VCaP (cell line): ENCODE data around the gene CDC25C.

Source experiments
- H3K27ac ChIP-seq: fragments of 450-650 bp; 2 replicates; pipeline ENCODE4 v1.5.1; 2017
- TF ChIP-seq, protein P1 (sequence below): fragments of 450-650 bp; conservative IDR thresholded peaks from 2 replicates; pipeline ENCODE4 v1.5.1; 2017; ENCODE audit warnings: mild to moderate bottlenecking, moderate library complexity

The CDC25C gene

DNA sequence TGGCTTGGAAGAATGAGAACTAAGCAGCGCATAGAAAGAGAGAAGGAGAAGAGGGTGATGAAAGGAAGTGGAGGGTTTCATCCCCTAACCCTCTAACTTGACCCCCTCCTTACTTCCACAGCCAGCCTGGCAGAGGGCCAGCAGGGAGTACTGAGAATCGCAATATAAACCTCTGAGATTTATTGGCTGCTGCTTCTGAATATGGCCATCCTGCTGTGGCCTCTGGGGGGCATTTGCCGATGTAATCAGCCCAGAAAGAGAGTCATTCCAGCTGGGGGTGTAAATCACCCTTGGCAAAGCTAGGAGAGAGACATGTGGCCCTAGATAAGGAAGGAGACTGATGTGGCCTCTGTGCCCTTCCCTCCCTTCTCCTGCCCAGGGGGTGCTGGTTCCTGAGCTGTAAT lies 56.2 kb downstream of the CDC25C start:
- H3K27ac ChIP-seq, result peak overlapping the region; percentile 80
- TF ChIP-seq, protein P1, sequence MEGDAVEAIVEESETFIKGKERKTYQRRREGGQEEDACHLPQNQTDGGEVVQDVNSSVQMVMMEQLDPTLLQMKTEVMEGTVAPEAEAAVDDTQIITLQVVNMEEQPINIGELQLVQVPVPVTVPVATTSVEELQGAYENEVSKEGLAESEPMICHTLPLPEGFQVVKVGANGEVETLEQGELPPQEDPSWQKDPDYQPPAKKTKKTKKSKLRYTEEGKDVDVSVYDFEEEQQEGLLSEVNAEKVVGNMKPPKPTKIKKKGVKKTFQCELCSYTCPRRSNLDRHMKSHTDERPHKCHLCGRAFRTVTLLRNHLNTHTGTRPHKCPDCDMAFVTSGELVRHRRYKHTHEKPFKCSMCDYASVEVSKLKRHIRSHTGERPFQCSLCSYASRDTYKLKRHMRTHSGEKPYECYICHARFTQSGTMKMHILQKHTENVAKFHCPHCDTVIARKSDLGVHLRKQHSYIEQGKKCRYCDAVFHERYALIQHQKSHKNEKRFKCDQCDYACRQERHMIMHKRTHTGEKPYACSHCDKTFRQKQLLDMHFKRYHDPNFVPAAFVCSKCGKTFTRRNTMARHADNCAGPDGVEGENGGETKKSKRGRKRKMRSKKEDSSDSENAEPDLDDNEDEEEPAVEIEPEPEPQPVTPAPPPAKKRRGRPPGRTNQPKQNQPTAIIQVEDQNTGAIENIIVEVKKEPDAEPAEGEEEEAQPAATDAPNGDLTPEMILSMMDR, result peak; percentile 44; the same call in 1 of the 2 replicates

GRCh38 chr5:138274189-138274853 lies 57.3 kb downstream of the CDC25C start, which contains the start of gene GFRA3:
Gene GFRA3 (minus strand): TSS chr5:138274621. CDS start chr5:138274424, 197 bp downstream.
- TF ChIP-seq, protein P1, result no peak
- H3K27ac ChIP-seq, result peak within 1 kb of the TSS; percentile 80

GRCh38 chr5:138273834-138274188 lies 57.8 kb downstream of the CDC25C start:
- TF ChIP-seq, protein P1, result no peak
- no peak overlapping the region for H3K27ac ChIP-seq

- H3K27ac ChIP-seq, result no peak overlapping the region
Observed at GRCh38 chr5:138272681-138273080, 58.9 kb downstream of the CDC25C start.

GRCh38 chr5:138271281-138271680 lies 60.3 kb downstream of the CDC25C start:
- no peak overlapping the region for H3K27ac ChIP-seq
- TF ChIP-seq, protein P1, result no peak

More at GRCh38 chr5:138272681-138273080, 58.9 kb downstream of the CDC25C start:
- TF ChIP-seq, protein P1, result no peak

GRCh38 chr5:138264183-138264582 lies 67.4 kb downstream of the CDC25C start:
- TF ChIP-seq, protein P1, result no peak
- no peak overlapping the region for H3K27ac ChIP-seq

DNA sequence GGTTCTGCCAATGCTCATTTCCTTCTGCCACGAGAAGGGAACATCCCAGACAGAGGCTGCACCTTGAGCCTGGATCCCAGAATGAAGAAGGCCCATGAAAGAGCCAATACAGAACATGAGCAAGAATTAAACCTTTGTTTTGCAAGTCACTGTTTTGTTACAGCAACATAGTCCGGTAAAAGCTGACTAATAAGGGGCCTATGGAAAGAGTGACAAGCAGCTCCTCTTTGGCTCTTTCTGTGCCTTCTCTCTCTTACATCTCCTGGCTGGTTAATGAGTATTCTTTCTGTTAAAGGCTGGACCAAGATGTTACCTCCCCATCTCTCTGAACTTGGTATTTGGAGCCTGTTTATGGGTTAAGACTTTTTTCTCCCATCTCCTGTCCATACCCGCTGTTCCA lies 68.0 kb downstream of the CDC25C start:
- TF ChIP-seq, protein P1, result no peak
- no peak overlapping the region for H3K27ac ChIP-seq
